ENCODE results near the gene GBP2. TPM values are rescaled to one million over a fixed set of nuclear protein-coding genes. Genes with fewer than 3 reads are reported as not detected.

The GBP2 gene
- total RNA-seq, 4 donors from 2014 or later, result 62.2 to 87.3 (median 72.5) TPM

DNA sequence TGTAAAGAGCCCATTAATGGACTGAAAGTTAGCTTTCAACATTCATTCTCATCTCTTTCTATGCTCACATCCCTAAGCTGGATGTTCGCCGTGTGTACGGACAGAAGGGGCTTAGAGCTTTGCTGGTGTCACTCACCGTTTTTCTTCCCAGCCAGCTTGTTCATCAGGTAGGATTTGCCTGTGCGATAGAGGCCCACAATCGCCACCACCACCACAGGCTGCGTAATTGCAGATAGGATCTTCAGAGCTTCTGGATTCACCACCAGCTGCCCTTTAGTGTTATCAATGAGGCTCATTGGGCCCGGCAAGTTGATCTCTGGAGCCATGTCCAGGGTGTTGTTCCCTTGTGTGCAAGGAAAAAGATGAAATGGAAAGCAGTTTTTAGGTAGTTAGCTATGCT lies 4.3 kb downstream of the GBP2 start:
- H3K36me3 ChIP-seq, result peaks cover 52% of the 10 kb centered on the region
- peaks cover 34% of the 10 kb centered on the region for H3K4me1 ChIP-seq
- no peak overlapping the region for H3K4me3 ChIP-seq
- WGBS, result 96% methylated on average over 8 of the region's 8 CpGs
- H3K27ac ChIP-seq, result no peak overlapping the region
- TF ChIP-seq POLR2A (IDR thresholded peaks at IDR 0.05) (no peak), POLR2AphosphoS5 (IDR thresholded peaks at IDR 0.05) (no peak), EP300 (IDR thresholded peaks at IDR 0.05) (no peak)
- TF ChIP-seq, protein P1, sequence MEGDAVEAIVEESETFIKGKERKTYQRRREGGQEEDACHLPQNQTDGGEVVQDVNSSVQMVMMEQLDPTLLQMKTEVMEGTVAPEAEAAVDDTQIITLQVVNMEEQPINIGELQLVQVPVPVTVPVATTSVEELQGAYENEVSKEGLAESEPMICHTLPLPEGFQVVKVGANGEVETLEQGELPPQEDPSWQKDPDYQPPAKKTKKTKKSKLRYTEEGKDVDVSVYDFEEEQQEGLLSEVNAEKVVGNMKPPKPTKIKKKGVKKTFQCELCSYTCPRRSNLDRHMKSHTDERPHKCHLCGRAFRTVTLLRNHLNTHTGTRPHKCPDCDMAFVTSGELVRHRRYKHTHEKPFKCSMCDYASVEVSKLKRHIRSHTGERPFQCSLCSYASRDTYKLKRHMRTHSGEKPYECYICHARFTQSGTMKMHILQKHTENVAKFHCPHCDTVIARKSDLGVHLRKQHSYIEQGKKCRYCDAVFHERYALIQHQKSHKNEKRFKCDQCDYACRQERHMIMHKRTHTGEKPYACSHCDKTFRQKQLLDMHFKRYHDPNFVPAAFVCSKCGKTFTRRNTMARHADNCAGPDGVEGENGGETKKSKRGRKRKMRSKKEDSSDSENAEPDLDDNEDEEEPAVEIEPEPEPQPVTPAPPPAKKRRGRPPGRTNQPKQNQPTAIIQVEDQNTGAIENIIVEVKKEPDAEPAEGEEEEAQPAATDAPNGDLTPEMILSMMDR (IDR thresholded peaks at IDR 0.05), result no peak
- H3K9me3 ChIP-seq, result no peaks in the 10 kb centered on the region
- H3K27me3 ChIP-seq, result no peaks in the 10 kb centered on the region
- DNase-seq (ENCODE audit: low spot score in 2 of 2), result no peak

DNA sequence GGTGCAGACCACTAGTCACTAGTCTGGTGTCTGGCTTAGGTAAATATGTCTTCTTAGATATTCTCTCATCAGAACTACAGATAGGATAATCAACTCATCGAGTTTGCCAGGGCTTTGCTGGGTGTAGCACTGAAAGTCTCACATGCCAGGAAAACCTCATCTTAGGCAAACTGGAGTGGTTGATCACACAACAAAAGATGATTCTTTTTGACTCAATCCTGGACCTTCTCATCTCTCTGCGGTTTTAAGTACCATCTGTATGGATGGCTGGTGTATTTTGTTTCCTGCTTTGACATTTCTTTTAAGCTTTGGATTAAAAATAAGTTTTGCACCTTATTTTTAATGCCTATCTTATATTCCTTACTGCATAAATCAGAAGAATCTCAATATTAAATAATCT lies 11.3 kb downstream of the GBP2 start:
- Histone ChIP-seq H3K27me3 (no peaks in the 10 kb centered on the region), H3K4me1 (no peaks in the 10 kb centered on the region), H3K36me3 (peaks cover 94% of the 10 kb centered on the region), H3K4me3 (no peak overlapping the region), H3K27ac (no peak overlapping the region), H3K9me3 (no peaks in the 10 kb centered on the region)
- no peak for DNase-seq (ENCODE audit: low spot score in 2 of 2)
- WGBS, result 92% methylated on average over 2 of the region's 2 CpGs
- TF ChIP-seq EP300 (IDR thresholded peaks at IDR 0.05) (no peak), POLR2A (IDR thresholded peaks at IDR 0.05) (no peak), POLR2AphosphoS5 (IDR thresholded peaks at IDR 0.05) (no peak)
- TF ChIP-seq, protein P1 (IDR thresholded peaks at IDR 0.05), result no peak

DNA sequence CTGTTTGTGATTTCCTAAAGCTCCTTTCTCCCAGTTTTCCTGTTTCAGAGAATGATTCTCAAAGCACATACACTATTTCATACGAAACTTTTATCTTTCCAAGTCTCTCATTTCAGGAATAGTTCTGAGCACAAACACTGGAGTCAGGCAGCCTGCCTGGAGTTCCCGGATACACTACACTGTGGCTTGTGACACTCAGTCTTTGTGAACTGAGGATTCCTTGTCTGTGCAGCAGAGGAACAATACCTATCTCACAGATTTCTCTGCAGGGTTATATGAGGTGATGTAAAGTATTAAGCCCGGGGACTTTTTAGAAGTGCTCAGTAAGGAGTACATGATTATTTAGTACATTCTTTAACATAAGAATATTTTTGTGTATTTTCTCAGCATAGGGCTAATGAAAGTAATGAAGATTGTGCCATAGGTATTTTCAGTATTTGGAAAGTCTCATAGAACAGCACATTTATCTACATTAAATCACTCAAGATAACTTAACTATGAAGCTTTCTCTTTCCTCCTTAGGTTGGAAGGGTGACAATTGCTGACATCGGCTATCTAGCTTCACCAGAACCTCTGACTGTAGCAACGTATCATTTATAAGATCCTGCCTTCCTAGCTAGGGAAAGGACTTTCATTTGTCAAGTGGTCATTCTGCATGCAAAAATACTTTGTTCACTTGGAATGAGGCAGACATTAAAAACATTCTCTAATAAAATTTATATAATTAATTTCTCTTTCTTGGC lies 12.9 kb downstream of the GBP2 start:
- no peak for TF ChIP-seq EP300 (IDR thresholded peaks at IDR 0.05)
- no peak for TF ChIP-seq POLR2AphosphoS5 (IDR thresholded peaks at IDR 0.05)
- TF ChIP-seq, protein P1 (IDR thresholded peaks at IDR 0.05), result no peak
- no peak for TF ChIP-seq POLR2A (IDR thresholded peaks at IDR 0.05)
- Histone ChIP-seq H3K9me3 (no peaks in the 10 kb centered on the region), H3K36me3 (peaks cover 94% of the 10 kb centered on the region), H3K4me1 (no peaks in the 10 kb centered on the region), H3K27ac (no peak overlapping the region), H3K4me3 (no peak overlapping the region), H3K27me3 (no peaks in the 10 kb centered on the region)
- DNase-seq (ENCODE audit: low spot score in 2 of 2), result no peak
- 67% methylated on average over 5 of the region's 5 CpGs for WGBS

DNA sequence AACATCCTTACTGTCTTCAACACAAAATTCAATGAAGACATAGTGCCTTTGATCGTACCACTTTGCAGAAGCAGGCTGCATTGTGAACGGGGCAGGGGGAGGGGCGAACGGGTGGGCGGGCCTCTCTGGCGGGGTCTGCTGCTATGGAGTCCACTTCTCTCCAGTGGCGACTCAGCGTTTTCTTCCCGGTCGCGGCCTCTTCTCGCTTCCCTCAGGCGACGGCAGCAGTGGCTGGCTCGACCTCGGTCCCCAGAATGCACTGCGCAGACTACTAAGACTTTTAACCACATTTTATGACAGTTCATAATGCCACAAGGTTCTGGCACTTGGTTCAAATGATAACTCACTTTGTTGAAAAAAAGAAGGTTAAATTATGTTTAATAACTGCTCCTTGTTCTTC lies 21.2 kb downstream of the GBP2 start:
- TF ChIP-seq, protein P1 (IDR thresholded peaks at IDR 0.05), result no peak
- no peak for TF ChIP-seq EP300 (IDR thresholded peaks at IDR 0.05)
- no peak for TF ChIP-seq POLR2A (IDR thresholded peaks at IDR 0.05)
- no peak for TF ChIP-seq POLR2AphosphoS5 (IDR thresholded peaks at IDR 0.05)
- Histone ChIP-seq H3K9me3 (peaks cover 2% of the 10 kb centered on the region), H3K4me1 (no peaks in the 10 kb centered on the region), H3K36me3 (peaks cover 51% of the 10 kb centered on the region), H3K27me3 (no peaks in the 10 kb centered on the region), H3K27ac (no peak overlapping the region), H3K4me3 (no peak overlapping the region)
- WGBS, result 95% methylated on average over 17 of the region's 17 CpGs
- no peak for DNase-seq (ENCODE audit: low spot score in 2 of 2)

DNA sequence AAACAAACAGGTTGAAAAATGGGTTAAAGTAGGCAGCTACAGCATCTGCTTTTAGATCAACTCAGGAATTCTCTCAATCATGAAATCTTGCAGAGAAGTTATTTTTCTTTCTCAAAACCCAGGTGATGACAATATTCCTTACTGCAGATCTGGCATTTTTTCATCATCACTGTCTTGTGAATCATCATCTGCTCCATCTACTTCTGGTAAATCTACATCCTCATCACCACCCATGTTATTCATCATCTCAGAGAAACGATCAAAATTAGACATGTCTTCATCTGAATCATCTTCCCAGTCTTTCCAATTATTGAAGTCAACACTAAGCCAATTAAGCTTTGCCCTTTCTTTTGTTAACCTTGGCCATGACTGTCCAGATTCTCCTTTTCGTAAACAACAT lies 21.8 kb downstream of the GBP2 start:
- no peak for DNase-seq (ENCODE audit: low spot score in 2 of 2)
- TF ChIP-seq POLR2A (IDR thresholded peaks at IDR 0.05) (no peak), EP300 (IDR thresholded peaks at IDR 0.05) (no peak), POLR2AphosphoS5 (IDR thresholded peaks at IDR 0.05) (no peak)
- 74% methylated on average over 2 of the region's 2 CpGs for WGBS
- Histone ChIP-seq H3K4me3 (no peak overlapping the region), H3K4me1 (no peaks in the 10 kb centered on the region), H3K27ac (no peak overlapping the region), H3K36me3 (peaks cover 46% of the 10 kb centered on the region), H3K27me3 (no peaks in the 10 kb centered on the region), H3K9me3 (peaks cover 2% of the 10 kb centered on the region)

All from suprapubic skin (tissue), 4 donors.